Measurements from ENCODE around the gene ARHGEF17. TPM values are rescaled to one million over a fixed set of nuclear protein-coding genes. Genes with fewer than 3 reads are reported as not detected.
A peak's percentile ranks its signal among the peaks of the same experiment; 100 is the strongest.

Gene ARHGEF17
- total RNA-seq, 1 donor from 2014 or later = 46.5 TPM

GRCh38 chr11:73404506-73405145, 96.5 kb downstream of the ARHGEF17 start:
- DNase-seq (ENCODE audit: low spot score) = no peak

- DNase-seq (ENCODE audit: low spot score) = no peak
Observed at GRCh38 chr11:73405146-73405510, 97.1 kb downstream of the ARHGEF17 start.

GRCh38 chr11:73406131-73406530, 98.1 kb downstream of the ARHGEF17 start:
- no peak for DNase-seq (ENCODE audit: low spot score)

- DNase-seq (ENCODE audit: low spot score) = no peak
Observed at GRCh38 chr11:73406619-73407018, 98.5 kb downstream of the ARHGEF17 start.

- no peak for DNase-seq (ENCODE audit: low spot score)
Observed at GRCh38 chr11:73409431-73409830, 101.4 kb downstream of the ARHGEF17 start.

- no peak for DNase-seq (ENCODE audit: low spot score)
Observed at GRCh38 chr11:73410627-73411026, 102.6 kb downstream of the ARHGEF17 start.

- no peak for DNase-seq (ENCODE audit: low spot score)
Observed at GRCh38 chr11:73411031-73411430, 103.0 kb downstream of the ARHGEF17 start.

GRCh38 chr11:73412308-73412707, 104.2 kb downstream of the ARHGEF17 start:
- DNase-seq (ENCODE audit: low spot score) = no peak

GRCh38 chr11:73413256-73413655, 105.2 kb downstream of the ARHGEF17 start:
- DNase-seq (ENCODE audit: low spot score) = no peak

- DNase-seq (ENCODE audit: low spot score) = peak; percentile 59
Observed at GRCh38 chr11:73414977-73415651, 107.0 kb downstream of the ARHGEF17 start.

GRCh38 chr11:73415854-73416615, 108.0 kb downstream of the ARHGEF17 start:
- no peak for DNase-seq (ENCODE audit: low spot score)

- DNase-seq (ENCODE audit: low spot score) = no peak
Observed at GRCh38 chr11:73416786-73417185, 108.7 kb downstream of the ARHGEF17 start.

Other genes starting within 250 kb of the ARHGEF17 start
- 40.7 TPM for gene FCHSD2, start 166.0 kb upstream of the ARHGEF17 start, total RNA-seq (ENCODE audit: insufficient read depth, low replicate concordance)
- 4.8 TPM for gene P2RY2, start 90.0 kb upstream of the ARHGEF17 start, total RNA-seq (ENCODE audit: insufficient read depth, low replicate concordance)
- gene P2RY6, start 35.9 kb upstream of the ARHGEF17 start, total RNA-seq (ENCODE audit: insufficient read depth, low replicate concordance) = not detected
- gene RELT, start 68.1 kb downstream of the ARHGEF17 start, total RNA-seq (ENCODE audit: insufficient read depth, low replicate concordance) = 8.4 TPM

Data from umbilical cord (tissue), 2 donors.